Measurements from ENCODE around the gene CDC42EP3.
A peak's percentile ranks its signal among the peaks of the same experiment; 100 is the strongest.

Gene CDC42EP3

DNA sequence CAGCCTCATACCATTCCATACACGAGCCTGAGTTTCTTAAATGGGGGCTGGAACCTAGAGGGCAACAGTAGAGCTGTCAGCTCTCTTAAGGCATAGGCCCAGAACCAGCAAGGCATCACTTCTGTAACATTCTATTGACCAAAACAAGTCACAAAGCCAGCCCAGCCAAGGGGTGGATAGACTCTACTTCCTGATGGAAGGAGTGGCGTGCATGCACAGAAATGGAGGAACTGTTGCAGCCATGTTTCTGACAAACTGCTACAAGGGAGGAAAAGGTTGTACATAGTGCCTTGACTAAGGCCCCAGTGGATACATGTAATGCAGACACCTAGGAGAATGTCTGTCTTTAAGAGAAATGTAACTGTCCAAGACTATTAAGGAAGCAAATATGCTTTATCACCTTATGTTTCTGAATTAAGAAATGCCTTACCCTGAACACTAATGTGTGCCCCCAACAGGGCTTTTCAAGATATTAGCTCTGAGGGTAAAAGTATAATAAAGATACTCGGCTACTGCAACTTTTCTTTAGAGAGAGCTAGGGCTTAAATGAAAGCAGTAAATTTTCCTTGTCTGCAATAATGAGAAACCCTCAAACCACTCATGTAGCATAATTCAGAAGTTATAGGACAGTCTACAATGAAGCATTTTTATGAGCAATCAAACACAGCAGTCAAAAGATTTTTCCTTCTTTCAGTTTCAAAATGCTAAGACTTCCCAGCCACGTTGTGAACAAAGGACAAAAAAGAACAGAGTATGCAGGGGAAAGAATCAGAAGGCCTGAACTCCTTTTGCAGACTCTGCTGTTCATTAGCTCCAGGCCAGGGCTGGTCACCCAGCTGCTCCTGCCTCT, 35.1 kb upstream of the CDC42EP3 start:
- Histone ChIP-seq H3K27ac (ENCODE audit: low read length) (no peak overlapping the region), H3K4me1 (ENCODE audit: control insufficient read depth in 1 of 2, insufficient read depth in 2 of 2, low read length in 2 of 2) (no peaks in the 10 kb centered on the region), H3K27me3 (ENCODE audit: low read depth, low read length) (no peaks in the 10 kb centered on the region), H3K4me3 (ENCODE audit: low read depth in 1 of 2, low read length in 2 of 2) (no peak overlapping the region), H3K36me3 (ENCODE audit: control insufficient read depth in 1 of 2, insufficient read depth in 2 of 2, low read length in 2 of 2) (no peaks in the 10 kb centered on the region), H3K9me3 (ENCODE audit: control insufficient read depth in 1 of 2, low read length in 2 of 2) (no peaks in the 10 kb centered on the region)

DNA sequence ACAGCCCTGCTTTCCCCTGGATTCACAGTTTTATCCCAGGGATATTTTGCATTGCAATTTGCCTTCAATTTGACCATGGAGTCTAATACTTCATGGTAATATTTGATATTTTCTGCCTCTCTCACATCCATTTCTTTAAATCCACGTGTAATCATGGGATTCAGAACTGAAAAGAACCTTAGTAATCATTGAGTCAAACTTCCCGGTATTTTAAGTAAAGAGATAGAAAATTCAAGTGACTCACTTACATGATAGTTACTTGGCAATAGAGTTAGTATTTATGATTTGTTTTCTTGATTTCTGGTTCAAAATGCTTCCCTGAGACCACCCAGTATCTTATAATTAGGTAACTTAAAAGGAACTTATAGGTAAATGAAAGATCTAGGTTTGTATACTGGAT, 33.7 kb upstream of the CDC42EP3 start:
- no peaks in the 10 kb centered on the region for H3K27me3 ChIP-seq (ENCODE audit: low read depth, low read length)
- H3K36me3 ChIP-seq (ENCODE audit: control insufficient read depth in 1 of 2, insufficient read depth in 2 of 2, low read length in 2 of 2) = no peaks in the 10 kb centered on the region
- H3K9me3 ChIP-seq (ENCODE audit: control insufficient read depth in 1 of 2, low read length in 2 of 2) = no peaks in the 10 kb centered on the region
- H3K27ac ChIP-seq (ENCODE audit: low read length) = no peak overlapping the region
- H3K4me3 ChIP-seq (ENCODE audit: low read depth in 1 of 2, low read length in 2 of 2) = no peak overlapping the region
- no peaks in the 10 kb centered on the region for H3K4me1 ChIP-seq (ENCODE audit: control insufficient read depth in 1 of 2, insufficient read depth in 2 of 2, low read length in 2 of 2)

DNA sequence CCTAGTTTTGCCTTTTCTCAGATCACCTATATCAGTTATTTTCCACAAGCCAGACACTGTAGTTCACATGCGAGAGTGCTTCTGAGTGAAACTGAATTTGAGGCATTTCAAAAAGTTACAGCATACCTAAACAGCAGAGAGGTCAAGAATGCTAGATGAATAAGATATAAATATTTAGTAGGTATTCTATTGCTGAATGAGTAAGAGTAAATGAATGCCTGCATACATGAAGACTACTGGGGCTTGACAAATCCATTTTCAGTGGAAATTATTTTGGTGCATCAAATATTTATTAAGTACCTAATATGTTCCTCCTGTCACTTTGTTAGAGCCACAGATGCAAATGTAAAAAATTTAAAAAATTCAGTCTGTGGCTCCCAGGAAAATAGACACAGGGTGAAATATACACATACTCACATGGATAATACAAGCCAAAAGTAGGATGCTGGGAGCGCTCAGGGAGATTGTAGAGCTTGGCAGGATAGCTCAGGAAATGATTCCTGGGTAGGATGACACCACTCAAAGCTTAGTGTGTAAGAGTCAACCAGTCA, 27.6 kb upstream of the CDC42EP3 start:
- H3K27ac ChIP-seq (ENCODE audit: low read length) = no peak overlapping the region
- H3K9me3 ChIP-seq (ENCODE audit: control insufficient read depth in 1 of 2, low read length in 2 of 2) = no peaks in the 10 kb centered on the region

DNA sequence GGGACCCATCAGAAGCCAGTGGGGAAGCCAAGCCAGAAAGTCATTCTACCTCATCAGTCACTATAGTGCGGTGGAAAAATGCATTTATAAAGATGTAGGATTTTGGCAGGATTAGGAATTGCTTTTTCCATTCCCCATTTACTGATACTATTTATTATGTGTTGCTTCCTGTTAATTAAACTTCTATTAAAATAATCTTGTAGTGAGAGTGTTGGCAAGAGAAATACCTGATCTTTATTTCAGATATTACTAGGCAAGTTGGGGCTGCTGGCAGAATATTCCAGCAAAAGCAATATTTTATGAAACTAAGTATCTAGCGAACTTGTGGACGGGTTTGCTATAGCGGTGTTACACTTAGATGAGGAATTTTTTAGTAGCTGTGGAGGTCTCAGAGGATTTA, 23.9 kb upstream of the CDC42EP3 start:
- no peaks in the 10 kb centered on the region for H3K4me1 ChIP-seq (ENCODE audit: control insufficient read depth in 1 of 2, insufficient read depth in 2 of 2, low read length in 2 of 2)
- H3K27me3 ChIP-seq (ENCODE audit: low read depth, low read length) = no peaks in the 10 kb centered on the region
- H3K9me3 ChIP-seq (ENCODE audit: control insufficient read depth in 1 of 2, low read length in 2 of 2) = no peaks in the 10 kb centered on the region
- no peaks in the 10 kb centered on the region for H3K36me3 ChIP-seq (ENCODE audit: control insufficient read depth in 1 of 2, insufficient read depth in 2 of 2, low read length in 2 of 2)
- H3K27ac ChIP-seq (ENCODE audit: low read length) = no peak overlapping the region
- H3K4me3 ChIP-seq (ENCODE audit: low read depth in 1 of 2, low read length in 2 of 2) = no peak overlapping the region

More for the DNA sequence above, 27.6 kb upstream of the CDC42EP3 start:
- Histone ChIP-seq H3K36me3 (ENCODE audit: control insufficient read depth in 1 of 2, insufficient read depth in 2 of 2, low read length in 2 of 2) (no peaks in the 10 kb centered on the region), H3K4me1 (ENCODE audit: control insufficient read depth in 1 of 2, insufficient read depth in 2 of 2, low read length in 2 of 2) (no peaks in the 10 kb centered on the region), H3K27me3 (ENCODE audit: low read depth, low read length) (no peaks in the 10 kb centered on the region), H3K4me3 (ENCODE audit: low read depth in 1 of 2, low read length in 2 of 2) (no peak overlapping the region)

DNA sequence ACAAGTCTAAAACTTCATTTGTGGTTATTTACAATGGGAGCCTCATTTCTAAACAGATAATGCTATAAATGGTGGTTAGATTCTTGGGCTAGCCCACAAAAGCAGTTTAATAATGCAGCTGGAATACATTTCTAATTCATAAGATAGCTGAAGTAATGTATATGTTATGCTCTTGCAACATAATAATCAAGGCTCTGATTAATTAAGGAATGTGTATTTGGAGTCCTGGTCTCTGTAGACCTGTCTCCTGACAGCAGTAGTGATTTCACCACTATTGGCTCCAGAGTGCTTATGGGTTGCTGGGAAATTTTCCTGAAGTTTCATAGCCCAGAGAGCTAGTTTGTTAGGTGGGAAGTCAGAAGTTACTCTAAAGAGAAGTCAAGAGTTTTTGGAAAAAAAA, 21.3 kb upstream of the CDC42EP3 start:
- Histone ChIP-seq H3K27me3 (ENCODE audit: low read depth, low read length) (no peaks in the 10 kb centered on the region), H3K36me3 (ENCODE audit: control insufficient read depth in 1 of 2, insufficient read depth in 2 of 2, low read length in 2 of 2) (no peaks in the 10 kb centered on the region), H3K9me3 (ENCODE audit: control insufficient read depth in 1 of 2, low read length in 2 of 2) (no peaks in the 10 kb centered on the region), H3K4me1 (ENCODE audit: control insufficient read depth in 1 of 2, insufficient read depth in 2 of 2, low read length in 2 of 2) (no peaks in the 10 kb centered on the region), H3K4me3 (ENCODE audit: low read depth in 1 of 2, low read length in 2 of 2) (no peak overlapping the region), H3K27ac (ENCODE audit: low read length) (no peak overlapping the region)

DNA sequence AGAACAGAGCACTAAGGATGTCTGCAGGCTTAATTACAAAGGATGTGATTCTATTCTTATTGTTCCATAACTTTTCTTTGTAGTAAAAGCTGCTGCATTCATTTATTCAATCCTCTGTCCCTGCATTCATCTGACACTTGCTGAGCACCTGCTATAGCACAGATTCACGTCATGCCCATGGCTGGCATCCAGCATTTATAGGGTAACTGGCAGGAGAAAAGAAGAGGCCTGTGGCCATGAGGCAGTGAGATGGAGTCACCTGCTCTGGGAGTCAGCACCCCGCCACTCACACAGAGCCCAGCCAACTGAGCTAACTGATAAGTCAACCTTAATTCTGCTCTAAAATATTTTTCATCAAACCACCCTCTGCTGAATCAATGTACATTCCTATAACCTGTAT, 18.3 kb upstream of the CDC42EP3 start:
- Histone ChIP-seq H3K4me1 (ENCODE audit: control insufficient read depth in 1 of 2, insufficient read depth in 2 of 2, low read length in 2 of 2) (no peaks in the 10 kb centered on the region), H3K36me3 (ENCODE audit: control insufficient read depth in 1 of 2, insufficient read depth in 2 of 2, low read length in 2 of 2) (no peaks in the 10 kb centered on the region), H3K27me3 (ENCODE audit: low read depth, low read length) (no peaks in the 10 kb centered on the region), H3K4me3 (ENCODE audit: low read depth in 1 of 2, low read length in 2 of 2) (no peak overlapping the region), H3K27ac (ENCODE audit: low read length) (peak overlapping the region; percentile 82), H3K9me3 (ENCODE audit: control insufficient read depth in 1 of 2, low read length in 2 of 2) (no peaks in the 10 kb centered on the region)

DNA sequence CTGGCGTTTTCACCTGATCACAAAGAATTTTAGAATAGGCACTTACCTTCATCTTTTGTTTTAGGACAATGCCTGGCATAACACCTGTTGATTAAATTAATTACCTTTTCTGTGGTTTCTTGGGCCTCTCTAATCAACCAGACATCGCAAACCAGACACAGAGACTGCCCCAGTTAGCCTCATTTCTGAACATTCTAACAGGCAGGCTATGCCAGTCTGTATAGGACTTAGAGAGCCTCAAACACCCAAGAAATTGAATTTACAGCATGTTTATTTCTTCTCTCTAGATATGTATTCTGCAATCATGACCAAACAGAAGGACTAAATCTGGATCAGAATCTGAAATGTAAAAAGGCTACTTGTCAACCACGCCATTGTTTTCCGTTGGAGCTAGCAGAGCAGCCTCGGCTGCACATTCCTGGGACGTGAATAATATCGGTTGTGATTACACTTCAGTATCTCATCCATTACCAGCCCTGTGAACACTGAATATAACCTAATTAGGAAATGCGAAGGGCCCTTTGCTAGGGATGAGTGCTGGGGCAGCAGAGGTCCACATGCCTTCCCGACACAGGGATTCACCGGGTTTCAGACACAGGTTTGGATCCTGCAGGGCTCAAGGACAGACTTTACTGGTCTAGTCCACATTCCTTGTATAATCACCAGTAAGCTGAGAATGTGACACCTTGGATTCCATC, 17.5 kb upstream of the CDC42EP3 start:
- Histone ChIP-seq H3K27ac (ENCODE audit: low read length) (peak overlapping the region; percentile 82), H3K27me3 (ENCODE audit: low read depth, low read length) (no peaks in the 10 kb centered on the region), H3K9me3 (ENCODE audit: control insufficient read depth in 1 of 2, low read length in 2 of 2) (no peaks in the 10 kb centered on the region), H3K4me3 (ENCODE audit: low read depth in 1 of 2, low read length in 2 of 2) (no peak overlapping the region), H3K36me3 (ENCODE audit: control insufficient read depth in 1 of 2, insufficient read depth in 2 of 2, low read length in 2 of 2) (no peaks in the 10 kb centered on the region), H3K4me1 (ENCODE audit: control insufficient read depth in 1 of 2, insufficient read depth in 2 of 2, low read length in 2 of 2) (no peaks in the 10 kb centered on the region)

DNA sequence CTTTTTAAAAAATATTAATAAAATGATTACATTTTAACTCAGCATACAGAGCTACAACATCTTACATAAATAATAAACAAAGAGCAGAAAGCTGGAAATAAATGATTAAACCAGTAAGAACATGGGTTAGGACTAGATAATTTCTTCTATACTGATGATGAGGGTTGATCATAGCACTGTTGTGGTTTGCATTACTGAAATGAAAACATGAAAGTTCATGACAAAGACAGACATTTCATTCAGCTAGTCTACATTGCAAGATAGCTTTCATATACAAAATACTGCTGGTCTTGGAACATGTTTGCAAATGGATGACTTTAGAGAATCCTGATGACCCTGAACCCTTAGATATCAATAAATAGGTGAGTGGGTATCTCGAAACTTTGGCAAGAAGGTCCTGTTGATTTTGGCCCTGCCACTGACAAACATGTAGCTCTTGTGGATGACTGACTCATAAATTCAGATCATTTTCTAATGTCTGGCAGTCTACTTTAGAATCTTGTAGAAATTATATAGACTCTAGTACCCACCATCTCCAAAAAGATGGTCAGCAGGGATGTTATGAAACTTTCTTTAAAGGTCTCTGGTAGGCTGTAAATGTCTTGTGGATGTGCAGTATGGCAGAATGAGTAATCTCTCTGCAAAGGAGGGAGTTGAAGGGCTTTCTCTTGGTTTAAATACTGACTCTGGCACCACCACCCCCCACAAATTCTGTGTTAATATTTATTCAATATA, 15.5 kb upstream of the CDC42EP3 start:
- no peaks in the 10 kb centered on the region for H3K9me3 ChIP-seq (ENCODE audit: control insufficient read depth in 1 of 2, low read length in 2 of 2)
- no peaks in the 10 kb centered on the region for H3K4me1 ChIP-seq (ENCODE audit: control insufficient read depth in 1 of 2, insufficient read depth in 2 of 2, low read length in 2 of 2)
- H3K27ac ChIP-seq (ENCODE audit: low read length) = no peak overlapping the region
- no peak overlapping the region for H3K4me3 ChIP-seq (ENCODE audit: low read depth in 1 of 2, low read length in 2 of 2)
- H3K27me3 ChIP-seq (ENCODE audit: low read depth, low read length) = no peaks in the 10 kb centered on the region
- no peaks in the 10 kb centered on the region for H3K36me3 ChIP-seq (ENCODE audit: control insufficient read depth in 1 of 2, insufficient read depth in 2 of 2, low read length in 2 of 2)

DNA sequence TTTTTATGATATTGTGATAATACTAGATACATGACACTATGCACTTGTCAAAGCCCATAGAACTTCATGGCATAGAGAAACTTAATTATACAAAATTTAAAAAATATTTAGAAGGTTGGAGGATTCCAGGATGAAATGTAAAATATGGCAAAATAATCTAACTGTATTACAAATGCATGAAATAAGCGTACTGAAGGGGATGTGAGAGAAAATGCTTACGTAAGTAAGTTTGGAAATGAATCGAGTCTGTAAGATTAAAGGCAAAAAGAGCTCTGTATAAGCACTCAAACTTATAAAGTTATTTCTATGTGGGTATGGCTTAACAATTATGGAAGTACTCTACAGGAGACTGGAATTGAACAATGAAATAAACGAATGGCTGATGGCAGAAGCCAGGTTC, 13.4 kb upstream of the CDC42EP3 start:
- Histone ChIP-seq H3K36me3 (ENCODE audit: control insufficient read depth in 1 of 2, insufficient read depth in 2 of 2, low read length in 2 of 2) (no peaks in the 10 kb centered on the region), H3K9me3 (ENCODE audit: control insufficient read depth in 1 of 2, low read length in 2 of 2) (no peaks in the 10 kb centered on the region), H3K27ac (ENCODE audit: low read length) (no peak overlapping the region), H3K4me1 (ENCODE audit: control insufficient read depth in 1 of 2, insufficient read depth in 2 of 2, low read length in 2 of 2) (no peaks in the 10 kb centered on the region), H3K27me3 (ENCODE audit: low read depth, low read length) (no peaks in the 10 kb centered on the region), H3K4me3 (ENCODE audit: low read depth in 1 of 2, low read length in 2 of 2) (no peak overlapping the region)

DNA sequence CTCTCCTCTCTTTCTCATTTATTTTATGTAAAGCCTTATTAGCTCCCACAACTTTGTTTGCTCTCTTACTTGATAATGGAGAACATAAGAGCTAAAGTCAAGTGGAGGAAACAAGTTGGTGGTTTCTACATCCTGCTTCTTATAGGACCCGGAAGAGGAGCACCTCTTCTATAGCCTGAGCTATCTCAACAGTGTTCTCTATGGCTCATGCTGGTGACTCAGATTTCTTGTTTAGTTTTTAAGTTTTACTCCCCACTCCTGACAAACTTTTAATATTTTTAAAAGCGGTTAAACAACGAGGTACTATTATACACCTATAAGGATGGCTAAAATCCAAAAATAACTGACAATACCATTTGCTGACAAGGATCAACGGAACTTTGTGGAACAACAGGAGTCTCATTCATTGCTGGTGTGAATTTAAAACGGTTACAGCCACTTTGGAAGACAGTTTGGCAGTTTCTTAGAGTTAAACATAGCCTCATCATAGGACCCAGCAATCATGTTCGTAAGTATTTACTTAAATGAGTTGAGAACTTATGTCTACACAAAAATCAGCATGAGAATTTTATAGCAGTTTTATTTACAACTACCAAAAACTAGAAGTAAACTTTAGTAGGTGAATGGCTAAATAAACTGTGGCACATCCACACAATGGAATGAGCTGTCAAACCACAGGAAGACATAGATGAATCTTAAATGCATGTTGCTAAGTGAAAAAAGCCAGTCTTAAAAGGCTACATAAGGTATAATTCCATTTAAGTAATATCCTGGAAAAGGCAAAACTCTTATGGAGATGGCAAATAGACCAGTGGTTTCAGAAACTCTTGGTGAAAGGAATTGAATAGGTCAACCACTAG, 12.7 kb upstream of the CDC42EP3 start:
- H3K4me3 ChIP-seq (ENCODE audit: low read depth in 1 of 2, low read length in 2 of 2) = no peak overlapping the region
- no peaks in the 10 kb centered on the region for H3K9me3 ChIP-seq (ENCODE audit: control insufficient read depth in 1 of 2, low read length in 2 of 2)
- H3K27me3 ChIP-seq (ENCODE audit: low read depth, low read length) = no peaks in the 10 kb centered on the region
- H3K4me1 ChIP-seq (ENCODE audit: control insufficient read depth in 1 of 2, insufficient read depth in 2 of 2, low read length in 2 of 2) = no peaks in the 10 kb centered on the region
- no peak overlapping the region for H3K27ac ChIP-seq (ENCODE audit: low read length)
- no peaks in the 10 kb centered on the region for H3K36me3 ChIP-seq (ENCODE audit: control insufficient read depth in 1 of 2, insufficient read depth in 2 of 2, low read length in 2 of 2)
